IPS-20b (cell line): ENCODE data around the gene TCAIM.

ENCODE experiments used
- H3K27ac ChIP-seq: one replicate; pipeline ENCODE4 v1.5.1; 2013; ENCODE audit warnings: low read length
- H3K27me3 ChIP-seq: 2 replicates; pipeline ENCODE4 v1.6.1; 2013; ENCODE audit warnings: mild to moderate bottlenecking, low read length, inconsistent platforms; ENCODE audit not compliant: insufficient read depth
- H3K36me3 ChIP-seq: 2 replicates; pipeline ENCODE4 v1.6.1; 2013; ENCODE audit warnings: low read depth, mild to moderate bottlenecking, inconsistent platforms, low read length, moderate library complexity; ENCODE audit not compliant: insufficient read depth
- H3K4me1 ChIP-seq: 2 replicates; pipeline ENCODE4 v1.6.1; 2013; ENCODE audit warnings: mild to moderate bottlenecking, control low read depth, inconsistent platforms, low read length, moderate library complexity; ENCODE audit not compliant: insufficient read depth
- H3K4me3 ChIP-seq: 2 replicates; pipeline ENCODE4 v1.5.1; 2013; ENCODE audit warnings: mild to moderate bottlenecking, low read length, inconsistent platforms
- H3K9ac ChIP-seq: 2 replicates; pipeline ENCODE4 v1.6.1; 2013; ENCODE audit warnings: low read depth, mild to moderate bottlenecking, inconsistent platforms, low read length, moderate library complexity
- H3K9me3 ChIP-seq: 2 replicates; pipeline ENCODE4 v1.6.1; 2013; ENCODE audit warnings: mild to moderate bottlenecking, low read depth, low read length, inconsistent platforms; ENCODE audit not compliant: insufficient read depth

Gene TCAIM

GRCh38 chr3:44418549-44418948, 80.0 kb downstream of the TCAIM start:
- no peaks in the 10 kb centered on the region for H3K27me3 ChIP-seq
- H3K4me3 ChIP-seq = no peak overlapping the region
- H3K4me1 ChIP-seq = no peaks in the 10 kb centered on the region
- no peaks in the 10 kb centered on the region for H3K9me3 ChIP-seq
- no peak overlapping the region for H3K27ac ChIP-seq
- no peaks in the 10 kb centered on the region for H3K36me3 ChIP-seq
- H3K9ac ChIP-seq = no peak overlapping the region

GRCh38 chr3:44419116-44419922, 80.8 kb downstream of the TCAIM start:
- no peaks in the 10 kb centered on the region for H3K4me1 ChIP-seq
- no peaks in the 10 kb centered on the region for H3K36me3 ChIP-seq
- no peaks in the 10 kb centered on the region for H3K9me3 ChIP-seq
- H3K27me3 ChIP-seq = no peaks in the 10 kb centered on the region
- H3K4me3 ChIP-seq = no peak overlapping the region
- no peak overlapping the region for H3K9ac ChIP-seq
- no peak overlapping the region for H3K27ac ChIP-seq

GRCh38 chr3:44419923-44420650, 81.5 kb downstream of the TCAIM start:
- Histone ChIP-seq H3K4me1 (no peaks in the 10 kb centered on the region), H3K9me3 (no peaks in the 10 kb centered on the region)

GRCh38 chr3:44420676-44421075, 82.1 kb downstream of the TCAIM start:
- H3K9ac ChIP-seq = no peak overlapping the region
- no peak overlapping the region for H3K27ac ChIP-seq
- H3K9me3 ChIP-seq = no peaks in the 10 kb centered on the region
- no peaks in the 10 kb centered on the region for H3K36me3 ChIP-seq
- no peaks in the 10 kb centered on the region for H3K27me3 ChIP-seq
- no peaks in the 10 kb centered on the region for H3K4me1 ChIP-seq
- H3K4me3 ChIP-seq = no peak overlapping the region

More at GRCh38 chr3:44419923-44420650, 81.5 kb downstream of the TCAIM start:
- Histone ChIP-seq H3K4me3 (no peak overlapping the region), H3K9ac (no peak overlapping the region), H3K36me3 (no peaks in the 10 kb centered on the region), H3K27me3 (no peaks in the 10 kb centered on the region), H3K27ac (no peak overlapping the region)

- Histone ChIP-seq H3K27ac (no peak overlapping the region), H3K36me3 (no peaks in the 10 kb centered on the region), H3K9me3 (no peaks in the 10 kb centered on the region), H3K4me1 (no peaks in the 10 kb centered on the region), H3K9ac (no peak overlapping the region), H3K4me3 (no peak overlapping the region), H3K27me3 (no peaks in the 10 kb centered on the region)
Measured at GRCh38 chr3:44421280-44421679, 82.7 kb downstream of the TCAIM start.

GRCh38 chr3:44424758-44425157, 86.2 kb downstream of the TCAIM start:
- Histone ChIP-seq H3K9ac (no peak overlapping the region), H3K9me3 (no peaks in the 10 kb centered on the region), H3K27me3 (no peaks in the 10 kb centered on the region), H3K4me1 (no peaks in the 10 kb centered on the region), H3K27ac (no peak overlapping the region), H3K4me3 (no peak overlapping the region), H3K36me3 (no peaks in the 10 kb centered on the region)

GRCh38 chr3:44427683-44428082, 89.1 kb downstream of the TCAIM start:
- no peak overlapping the region for H3K4me3 ChIP-seq
- no peaks in the 10 kb centered on the region for H3K4me1 ChIP-seq
- no peak overlapping the region for H3K27ac ChIP-seq
- H3K9ac ChIP-seq = no peak overlapping the region
- H3K36me3 ChIP-seq = no peaks in the 10 kb centered on the region
- H3K27me3 ChIP-seq = no peaks in the 10 kb centered on the region
- H3K9me3 ChIP-seq = no peaks in the 10 kb centered on the region

- no peaks in the 10 kb centered on the region for H3K9me3 ChIP-seq
- H3K27me3 ChIP-seq = no peaks in the 10 kb centered on the region
- no peak overlapping the region for H3K9ac ChIP-seq
- no peak overlapping the region for H3K4me3 ChIP-seq
- no peak overlapping the region for H3K27ac ChIP-seq
- H3K36me3 ChIP-seq = no peaks in the 10 kb centered on the region
- no peaks in the 10 kb centered on the region for H3K4me1 ChIP-seq
Measured at GRCh38 chr3:44428910-44429309, 90.3 kb downstream of the TCAIM start.

GRCh38 chr3:44429459-44429858, 90.9 kb downstream of the TCAIM start:
- Histone ChIP-seq H3K4me1 (no peaks in the 10 kb centered on the region), H3K4me3 (no peak overlapping the region), H3K9me3 (no peaks in the 10 kb centered on the region), H3K9ac (no peak overlapping the region), H3K27ac (no peak overlapping the region), H3K27me3 (no peaks in the 10 kb centered on the region), H3K36me3 (no peaks in the 10 kb centered on the region)

GRCh38 chr3:44430466-44430865, 91.9 kb downstream of the TCAIM start:
- no peak overlapping the region for H3K4me3 ChIP-seq
- H3K36me3 ChIP-seq = no peaks in the 10 kb centered on the region
- H3K27me3 ChIP-seq = no peaks in the 10 kb centered on the region
- H3K4me1 ChIP-seq = no peaks in the 10 kb centered on the region
- no peak overlapping the region for H3K27ac ChIP-seq
- no peak overlapping the region for H3K9ac ChIP-seq
- no peaks in the 10 kb centered on the region for H3K9me3 ChIP-seq

- H3K4me3 ChIP-seq = no peak overlapping the region
- H3K9ac ChIP-seq = no peak overlapping the region
- H3K36me3 ChIP-seq = no peaks in the 10 kb centered on the region
- no peaks in the 10 kb centered on the region for H3K4me1 ChIP-seq
- H3K9me3 ChIP-seq = no peaks in the 10 kb centered on the region
- H3K27ac ChIP-seq = no peak overlapping the region
- H3K27me3 ChIP-seq = no peaks in the 10 kb centered on the region
Measured at GRCh38 chr3:44434834-44435510, 96.4 kb downstream of the TCAIM start.
